Lower lobe of right lung (tissue), 2 donors: ENCODE results near the gene MBNL2. TPM values are rescaled to one million over a fixed set of nuclear protein-coding genes. Genes with fewer than 3 reads are reported as not detected.

ENCODE experiments used
- ATAC-seq, 2 donors: fragments of 200-7000 bp; cut with Tn5 transposase; one replicate each; pipeline ENCODE4 v1.9.1; 2020 to 2022; ENCODE audit warnings: mild to moderate bottlenecking in 2 of 2, moderate library complexity in 2 of 2
- DNase-seq: peaks from one replicate; pipeline ENCODE4 v3.0.0-alpha.2; 2020
- H3K27ac ChIP-seq: fragments of 200-600 bp; one replicate; pipeline ENCODE4 v1.8.0; 2022
- H3K27me3 ChIP-seq: fragments of 200-600 bp; one replicate; pipeline ENCODE4 v1.8.0; 2022; ENCODE audit warnings: low read depth
- H3K36me3 ChIP-seq: fragments of 200-600 bp; one replicate; pipeline ENCODE4 v1.8.0; 2022; ENCODE audit warnings: mild to moderate bottlenecking
- H3K4me1 ChIP-seq: fragments of 200-600 bp; one replicate; pipeline ENCODE4 v1.8.0; 2022
- H3K4me3 ChIP-seq: fragments of 200-600 bp; one replicate; pipeline ENCODE4 v1.8.0; 2022; ENCODE audit warnings: mild to moderate bottlenecking
- H3K9me3 ChIP-seq: fragments of 200-600 bp; one replicate; pipeline ENCODE4 v1.8.0; 2022
- intact Hi-C: fragments of 100-400 bp; cut with DNase I; formaldehyde crosslinking; loops from one replicate; pipeline ENCODE4 v1.11.0; 2022
- total RNA-seq: library from RNA; stranded (reverse); fragmentation: NEBNext Ultra II Directional; extraction: Animal tissue kit (Norgen Biotek cat#: 25700); gene quantifications from one replicate; pipeline ENCODE4 v1.2.1, GENCODE V29; 2021
- TF ChIP-seq, protein P1 (sequence below): fragments of 200-600 bp; IDR thresholded peaks from one replicate; pipeline ENCODE4 v1.8.0; 2022; ENCODE audit warnings: antibody characterized with exemption, mild to moderate bottlenecking
- donor health status: DM: no; HTN: yes; CAD: no; lungs with severe emphysema.

Gene MBNL2
- total RNA-seq, 1 donor from 2014 or later: 58.2 TPM

DNA sequence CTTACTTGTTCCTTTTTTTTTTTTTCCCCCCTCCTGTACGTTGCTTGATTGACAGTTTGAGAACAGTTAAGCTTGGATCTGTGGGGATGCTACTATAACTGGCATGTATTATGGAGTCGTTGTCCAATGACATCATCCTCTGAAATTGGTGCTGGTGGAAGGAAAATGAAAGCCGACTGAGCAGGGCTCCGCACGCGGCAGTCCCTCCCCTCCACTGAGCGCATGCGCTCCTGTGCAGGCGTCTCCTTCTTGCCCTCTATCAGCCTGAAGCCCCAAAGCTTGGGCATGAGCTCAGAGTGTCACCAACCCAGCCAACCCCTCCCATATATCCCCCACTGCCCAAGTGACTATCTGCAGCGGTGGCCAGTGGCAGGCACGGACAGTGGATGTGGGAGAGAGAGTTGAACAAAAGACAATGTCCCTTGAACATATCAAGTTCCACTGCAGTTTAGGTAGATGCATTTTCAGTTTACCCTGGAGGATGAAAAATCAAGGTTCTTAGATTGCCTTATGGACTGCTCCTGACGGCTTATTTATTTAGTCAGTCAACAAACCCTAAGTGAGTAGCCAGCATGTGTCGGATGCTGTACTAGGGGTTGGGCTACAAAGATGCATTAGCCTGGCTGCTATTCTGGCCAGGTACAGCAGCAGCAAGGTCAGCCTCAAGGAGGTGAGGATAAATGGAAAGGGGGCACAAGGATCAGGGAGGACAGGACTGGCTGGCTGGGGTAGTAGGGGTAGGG is 20.8 kb downstream of the MBNL2 start:
- TF ChIP-seq, protein P1, sequence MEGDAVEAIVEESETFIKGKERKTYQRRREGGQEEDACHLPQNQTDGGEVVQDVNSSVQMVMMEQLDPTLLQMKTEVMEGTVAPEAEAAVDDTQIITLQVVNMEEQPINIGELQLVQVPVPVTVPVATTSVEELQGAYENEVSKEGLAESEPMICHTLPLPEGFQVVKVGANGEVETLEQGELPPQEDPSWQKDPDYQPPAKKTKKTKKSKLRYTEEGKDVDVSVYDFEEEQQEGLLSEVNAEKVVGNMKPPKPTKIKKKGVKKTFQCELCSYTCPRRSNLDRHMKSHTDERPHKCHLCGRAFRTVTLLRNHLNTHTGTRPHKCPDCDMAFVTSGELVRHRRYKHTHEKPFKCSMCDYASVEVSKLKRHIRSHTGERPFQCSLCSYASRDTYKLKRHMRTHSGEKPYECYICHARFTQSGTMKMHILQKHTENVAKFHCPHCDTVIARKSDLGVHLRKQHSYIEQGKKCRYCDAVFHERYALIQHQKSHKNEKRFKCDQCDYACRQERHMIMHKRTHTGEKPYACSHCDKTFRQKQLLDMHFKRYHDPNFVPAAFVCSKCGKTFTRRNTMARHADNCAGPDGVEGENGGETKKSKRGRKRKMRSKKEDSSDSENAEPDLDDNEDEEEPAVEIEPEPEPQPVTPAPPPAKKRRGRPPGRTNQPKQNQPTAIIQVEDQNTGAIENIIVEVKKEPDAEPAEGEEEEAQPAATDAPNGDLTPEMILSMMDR: no peak
- no peak overlapping the region for H3K4me3 ChIP-seq
- H3K4me1 ChIP-seq: peaks cover 82% of the 10 kb centered on the region
- no peaks in the 10 kb centered on the region for H3K36me3 ChIP-seq
- intact Hi-C loops: no loop called here
- H3K9me3 ChIP-seq: no peaks in the 10 kb centered on the region
- DNase-seq (no peak), ATAC-seq (no peak)
- H3K27ac ChIP-seq: peak overlapping the region; percentile 54
- no peaks in the 10 kb centered on the region for H3K27me3 ChIP-seq

DNA sequence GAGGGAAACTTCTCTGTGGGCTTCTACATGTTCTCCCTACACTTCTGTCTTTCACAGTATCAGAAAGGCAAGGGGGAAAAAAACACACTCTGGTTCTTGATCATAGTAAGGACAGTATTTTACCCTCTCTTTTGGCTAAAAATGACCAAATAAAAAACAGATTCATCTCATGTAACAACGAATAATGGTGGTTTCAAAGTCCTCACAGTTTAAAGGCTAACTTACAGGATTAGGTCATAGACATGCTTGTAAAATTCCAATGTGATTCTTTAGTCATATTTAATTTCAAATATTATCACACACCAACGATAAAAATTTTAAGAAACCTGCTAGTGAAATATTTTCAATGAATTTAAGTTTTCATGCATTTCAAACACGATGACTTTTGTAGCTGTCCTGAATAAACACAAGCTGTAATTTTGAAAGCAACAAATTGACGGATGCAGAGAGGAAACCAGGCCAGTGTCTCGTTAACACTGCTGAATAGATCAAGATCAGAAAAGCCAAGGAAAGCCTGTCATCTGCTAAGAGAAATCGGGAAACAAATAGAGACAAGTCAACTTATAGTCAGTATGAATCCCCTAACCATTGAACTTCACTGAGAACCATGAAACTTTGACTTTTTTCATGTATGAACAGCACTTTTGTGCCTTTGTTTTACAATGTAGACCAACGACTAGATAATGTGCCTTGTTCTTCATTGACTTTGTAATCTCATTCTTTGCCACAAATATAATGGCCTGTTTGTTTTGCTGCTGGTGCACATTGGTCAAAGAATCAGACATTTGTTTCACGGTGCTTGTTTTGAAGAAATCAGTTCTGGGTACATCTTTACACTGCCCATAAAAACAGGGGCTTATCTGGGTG is 22.0 kb downstream of the MBNL2 start:
- no peak for DNase-seq
- intact Hi-C loops: no loop called here
- ATAC-seq: no peak

DNA sequence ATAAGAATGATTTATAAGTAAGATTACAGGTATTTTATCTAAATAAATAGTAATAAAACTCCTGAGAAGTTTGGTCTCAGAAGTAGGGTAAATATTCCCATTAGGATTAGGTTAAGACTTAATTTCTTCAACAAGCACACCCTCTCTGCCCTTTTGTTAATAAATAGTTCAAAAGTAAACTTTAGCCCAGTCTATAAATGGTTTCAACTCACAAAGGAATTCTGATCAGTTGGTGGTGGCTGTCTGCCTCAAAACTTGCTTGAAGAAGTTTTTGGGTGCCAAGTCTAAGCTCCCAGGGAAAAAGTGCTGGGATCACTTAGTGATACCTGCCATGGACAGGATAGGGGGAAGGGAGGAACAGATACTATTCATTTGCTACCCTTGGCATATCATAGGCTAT is 22.9 kb downstream of the MBNL2 start:
- no peak for DNase-seq
- Histone ChIP-seq H3K27me3 (no peaks in the 10 kb centered on the region), H3K9me3 (no peaks in the 10 kb centered on the region), H3K4me3 (no peak overlapping the region), H3K27ac (peak overlapping the region; percentile 46), H3K36me3 (no peaks in the 10 kb centered on the region), H3K4me1 (peaks cover 81% of the 10 kb centered on the region)
- no peak for ATAC-seq
- intact Hi-C loops: no loop called here
- TF ChIP-seq, protein P1: no peak

More for the DNA sequence above, 22.0 kb downstream of the MBNL2 start:
- Histone ChIP-seq H3K27me3 (no peaks in the 10 kb centered on the region), H3K4me3 (no peak overlapping the region), H3K27ac (peak overlapping the region; percentile 46), H3K36me3 (no peaks in the 10 kb centered on the region), H3K4me1 (peaks cover 82% of the 10 kb centered on the region), H3K9me3 (no peaks in the 10 kb centered on the region)
- TF ChIP-seq, protein P1: no peak

GRCh38 chr13:97246596-97247158 is 24.5 kb downstream of the MBNL2 start:
- peaks cover 77% of the 10 kb centered on the region for H3K4me1 ChIP-seq

GRCh38 chr13:97248243-97248642 is 26.1 kb downstream of the MBNL2 start:
- Histone ChIP-seq H3K27ac (no peak overlapping the region), H3K4me3 (no peak overlapping the region), H3K36me3 (no peaks in the 10 kb centered on the region), H3K9me3 (no peaks in the 10 kb centered on the region), H3K4me1 (peaks cover 63% of the 10 kb centered on the region), H3K27me3 (no peaks in the 10 kb centered on the region)
- intact Hi-C loops: no loop called here
- ATAC-seq: no peak
- no peak for DNase-seq
- TF ChIP-seq, protein P1: no peak

More at GRCh38 chr13:97246596-97247158, 24.5 kb downstream of the MBNL2 start:
- intact Hi-C loops: no loop called here
- no peaks in the 10 kb centered on the region for H3K36me3 ChIP-seq
- no peak overlapping the region for H3K4me3 ChIP-seq
- DNase-seq (no peak), ATAC-seq (no peak)
- no peaks in the 10 kb centered on the region for H3K27me3 ChIP-seq
- no peaks in the 10 kb centered on the region for H3K9me3 ChIP-seq
- H3K27ac ChIP-seq: peak overlapping the region; percentile 19
- TF ChIP-seq, protein P1: no peak
